SU-DHL-6 (cell line): ENCODE data around the gene RNF217.

Experiments used
- H2AFZ ChIP-seq: fragments of 200-600 bp; sonication (generic); 2 replicates; pipeline ENCODE4 v1.6.1; 2014; ENCODE audit warnings: low read depth, mild to moderate bottlenecking, moderate library complexity, mixed read lengths, antibody characterized with exemption, low read length; ENCODE audit not compliant: severe bottlenecking
- H3F3A ChIP-seq: fragments of 200-600 bp; shearing (Covaris generic); 2 replicates; pipeline ENCODE4 v1.6.0; 2016; ENCODE audit warnings: antibody characterized with exemption, mild to moderate bottlenecking; ENCODE audit not compliant: insufficient read depth
- H3K27ac ChIP-seq: fragments of 200-600 bp; sonication (generic); 2 replicates; pipeline ENCODE4 v1.5.1; 2016; ENCODE audit warnings: low read depth, mild to moderate bottlenecking, low read length, moderate library complexity, mixed read lengths
- H3K27me3 ChIP-seq: fragments of 200-600 bp; sonication (generic), shearing (Covaris generic); 2 replicates; pipeline ENCODE4 v1.6.0; 2014; ENCODE audit warnings: mild to moderate bottlenecking, low read length
- H3K36me3 ChIP-seq: fragments of 200-600 bp; sonication (generic); 2 replicates; pipeline ENCODE4 v1.6.1; 2014; ENCODE audit warnings: mild to moderate bottlenecking, low read length, mixed read lengths
- H3K4me2 ChIP-seq: fragments of 300-600, 200-600 bp; shearing (Covaris generic), sonication (generic); 2 replicates; pipeline ENCODE4 v1.6.0; 2014; ENCODE audit warnings: low read length, low read depth, mild to moderate bottlenecking; ENCODE audit not compliant: poor library complexity, severe bottlenecking
- H3K4me3 ChIP-seq: fragments of 200-600 bp; sonication (generic); 2 replicates; pipeline ENCODE4 v1.5.1; 2014; ENCODE audit warnings: antibody characterized with exemption, low read length, mild to moderate bottlenecking, mixed read lengths; ENCODE audit not compliant: insufficient read depth, poor library complexity, severe bottlenecking
- H3K79me2 ChIP-seq: fragments of 200-600 bp; sonication (generic); 2 replicates; pipeline ENCODE4 v1.6.1; 2014; ENCODE audit warnings: mild to moderate bottlenecking, low read length, moderate library complexity; ENCODE audit not compliant: insufficient read depth
- H3K9ac ChIP-seq: fragments of 200-600 bp; sonication (generic); 2 replicates; pipeline ENCODE4 v1.7.0; 2014; ENCODE audit warnings: mild to moderate bottlenecking, low read length
- H3K9me2 ChIP-seq: fragments of 200-600 bp; sonication (generic); replicated peaks from 2 replicates; pipeline ENCODE4 v1.6.1; 2014; ENCODE audit warnings: low read length; ENCODE audit not compliant: insufficient read depth
- H3K9me3 ChIP-seq: fragments of 200-600 bp; sonication (generic); 2 replicates; pipeline ENCODE4 v1.6.1; 2014; ENCODE audit warnings: low read length, mixed read lengths; ENCODE audit not compliant: insufficient read depth
- H4K20me1 ChIP-seq: fragments of 200-600 bp; sonication (generic); 2 replicates; pipeline ENCODE4 v1.6.1; 2014; ENCODE audit warnings: low read depth, mild to moderate bottlenecking, antibody characterized with exemption, low read length, moderate library complexity, mixed read lengths
- EZH2phosphoT487 ChIP-seq: fragments of 200-600 bp; sonication (generic), shearing (Covaris generic); conservative IDR thresholded peaks from 2 replicates; pipeline ENCODE4 v1.6.1; 2018; ENCODE audit warnings: mild to moderate bottlenecking, antibody characterized with exemption, low read length, moderate library complexity, mixed read lengths
- TF ChIP-seq, protein P1 (sequence below): fragments of 200-600 bp; sonication (generic); IDR thresholded peaks from one replicate; pipeline ENCODE4 v1.5.1; 2017; ENCODE audit warnings: antibody characterized with exemption, mild to moderate bottlenecking, low read length, moderate library complexity; ENCODE audit not compliant: insufficient read depth, poor library complexity, severe bottlenecking

Gene RNF217

DNA sequence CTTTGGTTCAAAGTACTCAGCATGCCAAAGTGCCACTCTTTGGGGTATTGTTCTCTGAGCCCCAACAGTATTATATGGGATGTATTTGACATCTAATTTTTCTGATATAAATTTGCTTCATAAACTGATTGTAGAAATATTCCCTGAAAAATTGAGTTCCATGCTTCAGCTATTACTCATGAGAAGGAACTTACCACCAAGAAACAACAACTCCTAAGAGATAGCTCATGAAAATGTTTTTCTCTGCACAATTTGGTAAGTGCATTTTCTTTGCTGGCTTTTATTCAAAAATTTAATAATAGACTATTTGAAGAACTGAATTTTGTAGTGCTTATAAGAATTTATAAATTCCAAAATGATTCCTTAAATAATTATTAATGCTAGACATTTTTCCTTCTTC is 178.6 kb downstream of the RNF217 start:
- H3K36me3 ChIP-seq: no peaks in the 10 kb centered on the region
- no peak overlapping the region for H2AFZ ChIP-seq
- no peak overlapping the region for H3K27ac ChIP-seq
- H3K79me2 ChIP-seq: no peaks in the 10 kb centered on the region
- no peak for TF ChIP-seq EZH2phosphoT487
- TF ChIP-seq, protein P1, sequence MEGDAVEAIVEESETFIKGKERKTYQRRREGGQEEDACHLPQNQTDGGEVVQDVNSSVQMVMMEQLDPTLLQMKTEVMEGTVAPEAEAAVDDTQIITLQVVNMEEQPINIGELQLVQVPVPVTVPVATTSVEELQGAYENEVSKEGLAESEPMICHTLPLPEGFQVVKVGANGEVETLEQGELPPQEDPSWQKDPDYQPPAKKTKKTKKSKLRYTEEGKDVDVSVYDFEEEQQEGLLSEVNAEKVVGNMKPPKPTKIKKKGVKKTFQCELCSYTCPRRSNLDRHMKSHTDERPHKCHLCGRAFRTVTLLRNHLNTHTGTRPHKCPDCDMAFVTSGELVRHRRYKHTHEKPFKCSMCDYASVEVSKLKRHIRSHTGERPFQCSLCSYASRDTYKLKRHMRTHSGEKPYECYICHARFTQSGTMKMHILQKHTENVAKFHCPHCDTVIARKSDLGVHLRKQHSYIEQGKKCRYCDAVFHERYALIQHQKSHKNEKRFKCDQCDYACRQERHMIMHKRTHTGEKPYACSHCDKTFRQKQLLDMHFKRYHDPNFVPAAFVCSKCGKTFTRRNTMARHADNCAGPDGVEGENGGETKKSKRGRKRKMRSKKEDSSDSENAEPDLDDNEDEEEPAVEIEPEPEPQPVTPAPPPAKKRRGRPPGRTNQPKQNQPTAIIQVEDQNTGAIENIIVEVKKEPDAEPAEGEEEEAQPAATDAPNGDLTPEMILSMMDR: no peak
- H4K20me1 ChIP-seq: no peaks in the 10 kb centered on the region
- no peaks in the 10 kb centered on the region for H3F3A ChIP-seq
- H3K4me3 ChIP-seq: no peak overlapping the region
- H3K9me2 ChIP-seq: no peaks in the 10 kb centered on the region
- no peak overlapping the region for H3K4me2 ChIP-seq
- no peak overlapping the region for H3K9ac ChIP-seq
- H3K27me3 ChIP-seq: no peaks in the 10 kb centered on the region
- H3K9me3 ChIP-seq: no peaks in the 10 kb centered on the region
